ENCODE data around the gene LCP1.

- no peak for TF ChIP-seq CTCF (IDR thresholded peaks at IDR 0.05)
- no peak for TF ChIP-seq ZFX (IDR thresholded peaks at IDR 0.05; ENCODE audit: borderline replicate concordance)
These were observed 87.5 kb downstream of the LCP1 start for GRCh38 chr13:46094478-46094877.

Data from 22Rv1 (cell line).